Measurements from ENCODE around the gene VAMP5. TPM values are rescaled to one million over a fixed set of nuclear protein-coding genes. Genes with fewer than 3 reads are reported as not detected.

VAMP5 gene
- total and polyA plus RNA-seq, 2 experiments from 2014 or later: 0.87 to 7.8 TPM

- Histone ChIP-seq H3K79me2 (replicated peaks; ENCODE audit: insufficient read depth) (no peaks in the 10 kb centered on the region), H3K27me3 (ENCODE audit: insufficient read depth) (peaks cover 29% of the 10 kb centered on the region), H3K4me3 (no peak overlapping the region), H3F3A (replicated peaks; ENCODE audit: low read depth) (0 out of 2 replicates have a peak, but pooled peaks cover 3% of the 10 kb centered on the region), H3K36me3 (ENCODE audit: insufficient read depth) (no peaks in the 10 kb centered on the region), H3K4me1 (ENCODE audit: insufficient read depth) (peaks cover 7% of the 10 kb centered on the region; the same call in 1 of the 2 replicates), H3K27ac (ENCODE audit: low read depth) (no peak overlapping the region), H3K4me2 (no peak overlapping the region), H2AFZ (no peak overlapping the region), H3K9me2 (ENCODE audit: insufficient read depth) (no peaks in the 10 kb centered on the region), H4K20me1 (replicated peaks; ENCODE audit: insufficient read depth) (no peaks in the 10 kb centered on the region)
- TF ChIP-seq ZNF331 (CRISPR knock-in tag; IDR thresholded peaks at IDR 0.05; ENCODE audit: low read depth): no peak
- no peak for TF ChIP-seq JUNB (IDR thresholded peaks at IDR 0.05; ENCODE audit: unreplicated experiment)
- no peak for TF ChIP-seq STAT1 (IDR thresholded peaks at IDR 0.05; ENCODE audit: unreplicated experiment)
- TF ChIP-seq EZH2 (IDR thresholded peaks at IDR 0.05; ENCODE audit: low read depth, unreplicated experiment): no peak
- no peak for TF ChIP-seq NANOG (IDR thresholded peaks at IDR 0.05; ENCODE audit: borderline replicate concordance)
- TF ChIP-seq ZNF114 (CRISPR knock-in tag; IDR thresholded peaks at IDR 0.05): no peak
- TF ChIP-seq, protein P1, sequence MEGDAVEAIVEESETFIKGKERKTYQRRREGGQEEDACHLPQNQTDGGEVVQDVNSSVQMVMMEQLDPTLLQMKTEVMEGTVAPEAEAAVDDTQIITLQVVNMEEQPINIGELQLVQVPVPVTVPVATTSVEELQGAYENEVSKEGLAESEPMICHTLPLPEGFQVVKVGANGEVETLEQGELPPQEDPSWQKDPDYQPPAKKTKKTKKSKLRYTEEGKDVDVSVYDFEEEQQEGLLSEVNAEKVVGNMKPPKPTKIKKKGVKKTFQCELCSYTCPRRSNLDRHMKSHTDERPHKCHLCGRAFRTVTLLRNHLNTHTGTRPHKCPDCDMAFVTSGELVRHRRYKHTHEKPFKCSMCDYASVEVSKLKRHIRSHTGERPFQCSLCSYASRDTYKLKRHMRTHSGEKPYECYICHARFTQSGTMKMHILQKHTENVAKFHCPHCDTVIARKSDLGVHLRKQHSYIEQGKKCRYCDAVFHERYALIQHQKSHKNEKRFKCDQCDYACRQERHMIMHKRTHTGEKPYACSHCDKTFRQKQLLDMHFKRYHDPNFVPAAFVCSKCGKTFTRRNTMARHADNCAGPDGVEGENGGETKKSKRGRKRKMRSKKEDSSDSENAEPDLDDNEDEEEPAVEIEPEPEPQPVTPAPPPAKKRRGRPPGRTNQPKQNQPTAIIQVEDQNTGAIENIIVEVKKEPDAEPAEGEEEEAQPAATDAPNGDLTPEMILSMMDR (conservative IDR thresholded peaks at IDR 0.05; ENCODE audit: low read depth in 2 of 2): no peak
- TF ChIP-seq ZNF462 (CRISPR knock-in tag; IDR thresholded peaks at IDR 0.05): no peak
- no peak for TF ChIP-seq ETS1 (IDR thresholded peaks at IDR 0.05)
- TF ChIP-seq POLR2AphosphoS5 (IDR thresholded peaks at IDR 0.05; ENCODE audit: low read depth): no peak
- ATAC-seq (no peak), DNase-seq (ENCODE audit: low spot score) (no peak)
- Mint-ChIP-seq H3K36me3 (ENCODE audit: low read depth) (peaks cover 3% of the 10 kb centered on the region; the same call in 1 of the 3 replicates), H3K4me3 (no peak overlapping the region), H3K4me1 (peaks cover 8% of the 10 kb centered on the region), H3K27ac (no peak overlapping the region), H3K9me3 (0 out of 3 replicates have a peak, but pooled peaks cover 3% of the 10 kb centered on the region), H3K27me3 (ENCODE audit: insufficient read depth, low read depth, poor library complexity) (peaks cover 25% of the 10 kb centered on the region)
These were observed 4.0 kb downstream of the VAMP5 start for GRCh38 chr2:85588236-85588635.

Measured in GM23338 (cell line).